SK-N-SH (cell line): ENCODE results near the gene IRX5. TPM values are rescaled to one million over a fixed set of nuclear protein-coding genes. Genes with fewer than 3 reads are reported as not detected.

ENCODE experiments used
- CTCF ChIA-PET: fragments of 300-600, 350-600 bp; formaldehyde crosslinking; extraction: SDS; loops from one replicate; lab custom pipeline; 2021; lab: Yijun Ruan, JAX
- POLR2A ChIA-PET: fragments of 350-600 bp; sonication (Branson Sonifier 250); formaldehyde crosslinking; extraction: SDS; loops from one replicate; lab custom pipeline; 2020; ENCODE audit warnings: antibody characterized with exemption, inconsistent platforms; lab: Yijun Ruan, JAX
- DNase-seq: peaks from one replicate; pipeline ENCODE4 v3.0.0; 2012
- H2AFZ ChIP-seq: fragments of 200-600 bp; sonication (generic); 2 replicates; pipeline ENCODE4 v1.8.1; 2016; ENCODE audit warnings: antibody characterized with exemption, mild to moderate bottlenecking, low read depth
- H3F3A ChIP-seq: fragments of 200-600 bp; sonication (generic); replicated peaks from 2 replicates; pipeline ENCODE3; 2016; ENCODE audit warnings: antibody characterized with exemption, mild to moderate bottlenecking; ENCODE audit not compliant: insufficient read depth
- H3K27ac ChIP-seq, 2 experiments: fragments of 200-500 bp in 1 of 2; fragments of 200-600 bp in 1 of 2; sonication (Bioruptor generic) in 1 of 2; sonication (generic), shearing (Covaris generic) in 1 of 2; 2 replicates each; pipeline versions ENCODE4 v1.5.1 to v1.6.1; 2014 to 2016; ENCODE audit warnings: low read depth in 2 of 2, inconsistent platforms in 1 of 2, low read length in 1 of 2, mild to moderate bottlenecking in 1 of 2, mixed read lengths in 1 of 2
- H3K27me3 ChIP-seq: fragments of 200-600 bp; sonication (generic), shearing (Covaris generic); 2 replicates; pipeline ENCODE4 v1.6.1; 2016; ENCODE audit warnings: mixed run types; ENCODE audit not compliant: insufficient read depth
- H3K36me3 ChIP-seq, 2 experiments: fragments of 200-500 bp in 1 of 2; fragments of 200-600 bp in 1 of 2; sonication (Bioruptor generic) in 1 of 2; sonication (generic) in 1 of 2; replicated peaks in 1 of 2; 2 replicates each; pipeline versions ENCODE3 to v1.5.1; 2014 to 2016; ENCODE audit warnings: low read length in 1 of 2, mild to moderate bottlenecking in 1 of 2; ENCODE audit not compliant: insufficient read depth in 2 of 2, control insufficient read depth in 1 of 2
- H3K4me1 ChIP-seq, 2 experiments: fragments of 200-500 bp in 1 of 2; fragments of 200-600 bp in 1 of 2; sonication (Bioruptor generic) in 1 of 2; sonication (generic), shearing (Covaris generic) in 1 of 2; 2 replicates each; pipeline versions ENCODE4 v1.5.1 to v1.6.1; 2014 to 2016; ENCODE audit warnings: low read depth in 1 of 2, low read length in 1 of 2, mixed run types in 1 of 2; ENCODE audit not compliant: insufficient read depth in 2 of 2, control insufficient read depth in 1 of 2
- H3K4me2 ChIP-seq: fragments of 200-600 bp; sonication (generic), shearing (Covaris generic); 2 replicates; pipeline ENCODE4 v1.6.1; 2017; ENCODE audit warnings: mixed run types
- H3K4me3 ChIP-seq, 2 experiments: fragments of 200-500 bp in 1 of 2; fragments of 200-600 bp in 1 of 2; sonication (Bioruptor generic) in 1 of 2; sonication (generic), shearing (Covaris generic) in 1 of 2; 2 replicates each; pipeline versions ENCODE4 v1.5.1 to v1.8.1; 2014 to 2016; ENCODE audit warnings: low read depth in 2 of 2, inconsistent platforms in 1 of 2, low read length in 1 of 2, mild to moderate bottlenecking in 1 of 2, mixed read lengths in 1 of 2, moderate library complexity in 1 of 2
- H3K79me2 ChIP-seq: fragments of 200-600 bp; sonication (generic); 2 replicates; pipeline ENCODE4 v1.8.1; 2017; ENCODE audit warnings: mild to moderate bottlenecking; ENCODE audit not compliant: insufficient read depth
- H3K9ac ChIP-seq: fragments of 200-600 bp; sonication (generic); 2 replicates; pipeline ENCODE4 v1.6.1; 2017; ENCODE audit warnings: mixed run types
- H3K9me2 ChIP-seq: fragments of 200-600 bp; sonication (generic); 2 replicates; pipeline ENCODE4 v1.6.1; 2017; ENCODE audit warnings: mixed run types
- H3K9me3 ChIP-seq: fragments of 200-600 bp; sonication (generic); 2 replicates; pipeline ENCODE4 v1.6.1; 2017; ENCODE audit warnings: mixed run types, mild to moderate bottlenecking, moderate library complexity
- H4K20me1 ChIP-seq: fragments of 200-600 bp; sonication (generic); 2 replicates; pipeline ENCODE4 v1.6.1; 2017; ENCODE audit warnings: mild to moderate bottlenecking, mixed run types; ENCODE audit not compliant: insufficient read depth
- CHD2 ChIP-seq: fragments of 150-350 bp; IDR thresholded peaks from 2 replicates; pipeline ENCODE4 v1.6.1; 2018; ENCODE audit warnings: low read length; ENCODE audit not compliant: partially characterized antibody
- ELF1 ChIP-seq: IDR thresholded peaks from 2 replicates; pipeline ENCODE4 v1.4.0; 2012
- FOXJ3 ChIP-seq: sonication (generic); formaldehyde crosslinking; IDR thresholded peaks from 2 replicates; pipeline ENCODE4 v1.5.1; 2020; ENCODE audit warnings: mild to moderate bottlenecking, missing genetic modification reagents
- GABPA ChIP-seq: IDR thresholded peaks from 2 replicates; pipeline ENCODE4 v1.4.0; 2012; ENCODE audit warnings: low read depth, mild to moderate bottlenecking
- MXI1 ChIP-seq: IDR thresholded peaks from 2 replicates; pipeline ENCODE4 v1.6.1; 2012; ENCODE audit warnings: mild to moderate bottlenecking, low read depth, low read length, improper control_type of control experiment
- NFIC ChIP-seq: IDR thresholded peaks from 2 replicates; pipeline ENCODE4 v1.4.0; 2012; ENCODE audit warnings: borderline replicate concordance
- NRF1 ChIP-seq: IDR thresholded peaks from 2 replicates; pipeline ENCODE4 v1.6.1; 2012; ENCODE audit warnings: low read depth, mild to moderate bottlenecking, low read length
- POLR2AphosphoS5 ChIP-seq: IDR thresholded peaks from 2 replicates; pipeline ENCODE4 v1.6.1; 2012; ENCODE audit warnings: low read depth, low read length
- RFX5 ChIP-seq: IDR thresholded peaks from 2 replicates; pipeline ENCODE4 v1.6.1; 2012; ENCODE audit warnings: mild to moderate bottlenecking, improper control_type of control experiment, low read length
- RXRA ChIP-seq: IDR thresholded peaks from 2 replicates; pipeline ENCODE4 v1.4.0; 2012; ENCODE audit warnings: low read depth, mild to moderate bottlenecking, borderline replicate concordance
- SMC3 ChIP-seq: IDR thresholded peaks from 2 replicates; pipeline ENCODE4 v1.6.1; 2012; ENCODE audit warnings: low read depth, low read length, improper control_type of control experiment
- TAF1 ChIP-seq: IDR thresholded peaks from 2 replicates; pipeline ENCODE4 v1.6.1; 2012; ENCODE audit warnings: low read depth, mild to moderate bottlenecking, low read length, moderate library complexity, borderline replicate concordance
- TCF12 ChIP-seq: IDR thresholded peaks from 2 replicates; pipeline ENCODE4 v1.4.0; 2012
- USF2 ChIP-seq: fragments of 150-350 bp; IDR thresholded peaks from 2 replicates; pipeline ENCODE4 v1.6.1; 2017; ENCODE audit warnings: antibody characterized with exemption, low read length, low read depth, borderline replicate concordance
- WGBS: methylation state at CpG from one replicate; pipeline ENCODE4 v1.1.6; 2017; ENCODE audit warnings: low lambda C conversion rate; 5-methylcytosine and 5-hydroxymethylcytosine counted together
- polyA plus RNA-seq, 3 experiments: library from polyadenylated mRNA; depleted of rRNA; stranded (reverse); fragments of >200 nt; gene quantifications; 2 replicates each; pipeline ENCODE4 v1.2.3, GENCODE V29; 2012
- TF ChIP-seq, protein P1 (sequence below): IDR thresholded peaks from 2 replicates; pipeline ENCODE4 v1.4.0; 2012; ENCODE audit warnings: low read depth, borderline replicate concordance

Gene IRX5
- polyA plus RNA-seq, 1 of the 3 experiments (the other 2 are of a cell fraction) = 1.4 TPM

DNA sequence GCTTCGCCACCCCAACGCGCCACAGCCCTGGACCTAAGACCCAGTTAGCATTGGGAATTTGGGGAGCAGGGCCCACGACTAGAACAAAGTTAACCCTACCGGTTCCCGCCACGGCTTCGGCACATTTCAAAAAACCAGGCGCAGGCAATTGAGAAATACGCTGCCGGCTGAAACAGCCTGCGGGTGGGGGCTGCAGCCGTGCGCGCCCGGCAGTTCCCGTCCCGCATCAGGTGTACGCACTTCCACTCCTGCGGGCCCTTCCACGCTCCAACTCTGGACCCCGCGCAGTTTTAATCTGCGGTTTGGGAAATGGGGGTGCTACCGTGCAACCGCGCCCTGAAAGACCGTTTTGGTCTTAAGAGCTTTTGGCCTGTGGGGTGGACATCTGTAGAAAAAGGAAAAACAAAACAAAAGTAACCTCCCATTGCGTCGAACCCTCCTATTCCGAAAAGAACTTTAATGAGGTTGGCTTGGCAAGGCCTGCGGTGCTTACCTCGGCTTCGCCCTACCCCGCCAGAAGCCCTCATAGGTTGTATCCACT lies 7.1 kb downstream of the IRX5 start:
- Histone ChIP-seq H3K79me2 (0 out of 2 replicates have a peak, but pooled peaks cover under 1% of the 10 kb centered on the region), H3K36me3 (peaks cover 10 to 14% of the 10 kb centered on the region in 2 experiments), H4K20me1 (no peaks in the 10 kb centered on the region), H2AFZ (no peak overlapping the region), H3K4me1 (no peaks in the 10 kb centered on the region), H3K9me3 (no peaks in the 10 kb centered on the region), H3K4me2 (no peak overlapping the region), H3K4me3 (peak overlapping the region in 1 of 2 experiments; percentile 43; a peak in 1 of 4 replicates), H3K27ac (no peak overlapping the region), H3F3A (no peaks in the 10 kb centered on the region), H3K27me3 (no peaks in the 10 kb centered on the region), H3K9me2 (no peaks in the 10 kb centered on the region), H3K9ac (no peak overlapping the region)
- 91% methylated on average over 30 of the region's 35 CpGs for WGBS
- ChIA-PET POLR2A (no interaction called here), CTCF (interaction anchor here (1.2 kb wide), 1 partner anchor 386 kb away, joined by 5 read pairs; the partner anchor contains the start of gene IRX6)
- DNase-seq = no peak
- TF ChIP-seq FOXJ3 (CRISPR knock-in tag) (no peak), SMC3 (no peak), POLR2AphosphoS5 (no peak)

GRCh38 chr16:54938212-54939028 lies 7.8 kb downstream of the IRX5 start:
- DNase-seq = no peak
- no peaks in the 10 kb centered on the region for H3K27me3 ChIP-seq
- H3K79me2 ChIP-seq = no peaks in the 10 kb centered on the region
- CTCF ChIA-PET = interaction anchor here (1.2 kb wide), 1 partner anchor 385 kb away, joined by 5 read pairs; the partner anchor contains the start of gene IRX6
- no peak overlapping the region for H3K9ac ChIP-seq
- POLR2A ChIA-PET = no interaction called here
- H3K4me3 ChIP-seq = no peak overlapping the region
- H3K27ac ChIP-seq = no peak overlapping the region
- H3K9me3 ChIP-seq = no peaks in the 10 kb centered on the region
- H4K20me1 ChIP-seq = no peaks in the 10 kb centered on the region
- 90% methylated on average over 41 of the region's 59 CpGs for WGBS
- H3K4me1 ChIP-seq = no peaks in the 10 kb centered on the region
- H3F3A ChIP-seq = no peaks in the 10 kb centered on the region
- H3K4me2 ChIP-seq = no peak overlapping the region
- H3K9me2 ChIP-seq = no peaks in the 10 kb centered on the region
- H3K36me3 ChIP-seq = peaks cover 10 to 12% of the 10 kb centered on the region in 2 experiments
- no peak overlapping the region for H2AFZ ChIP-seq
- TF ChIP-seq SMC3 (no peak), USF2 (no peak), RFX5 (no peak), RXRA (no peak), CHD2 (no peak), NRF1 (no peak), TCF12 (no peak), GABPA (no peak), ELF1 (no peak), NFIC (no peak), TAF1 (no peak), MXI1 (no peak)
- TF ChIP-seq, protein P1, sequence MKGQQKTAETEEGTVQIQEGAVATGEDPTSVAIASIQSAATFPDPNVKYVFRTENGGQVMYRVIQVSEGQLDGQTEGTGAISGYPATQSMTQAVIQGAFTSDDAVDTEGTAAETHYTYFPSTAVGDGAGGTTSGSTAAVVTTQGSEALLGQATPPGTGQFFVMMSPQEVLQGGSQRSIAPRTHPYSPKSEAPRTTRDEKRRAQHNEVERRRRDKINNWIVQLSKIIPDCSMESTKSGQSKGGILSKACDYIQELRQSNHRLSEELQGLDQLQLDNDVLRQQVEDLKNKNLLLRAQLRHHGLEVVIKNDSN = no peak
